GM19438 (cell line): Measurements from ENCODE around the gene BLMH.

ENCODE experiments used
- ATAC-seq: cut with Tn5 transposase; IDR thresholded peaks from one replicate; pipeline ENCODE4 v1.9.1; 2021; ENCODE audit warnings: low read depth; ENCODE audit not compliant: unreplicated experiment

Gene BLMH

DNA sequence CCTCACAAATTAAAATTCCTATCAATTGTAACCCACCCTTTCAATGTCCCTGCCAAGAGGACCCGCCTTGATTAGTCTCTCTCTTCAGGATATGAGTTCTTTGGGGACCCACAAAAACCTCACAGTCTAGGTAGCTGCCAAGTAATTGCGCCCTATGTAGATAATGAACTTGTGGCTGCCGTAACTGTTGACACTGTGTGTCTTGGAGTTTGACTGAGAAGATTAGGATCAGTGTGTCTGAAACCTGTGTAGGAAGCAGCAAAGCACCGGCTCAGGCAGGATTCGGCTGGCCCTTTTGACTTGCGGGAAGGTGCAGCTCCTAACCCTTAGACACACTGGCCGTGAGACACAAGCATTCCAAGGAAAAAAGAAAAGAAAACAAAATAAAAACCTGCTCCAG lies 38.4 kb downstream of the BLMH start:
- no peak for ATAC-seq

DNA sequence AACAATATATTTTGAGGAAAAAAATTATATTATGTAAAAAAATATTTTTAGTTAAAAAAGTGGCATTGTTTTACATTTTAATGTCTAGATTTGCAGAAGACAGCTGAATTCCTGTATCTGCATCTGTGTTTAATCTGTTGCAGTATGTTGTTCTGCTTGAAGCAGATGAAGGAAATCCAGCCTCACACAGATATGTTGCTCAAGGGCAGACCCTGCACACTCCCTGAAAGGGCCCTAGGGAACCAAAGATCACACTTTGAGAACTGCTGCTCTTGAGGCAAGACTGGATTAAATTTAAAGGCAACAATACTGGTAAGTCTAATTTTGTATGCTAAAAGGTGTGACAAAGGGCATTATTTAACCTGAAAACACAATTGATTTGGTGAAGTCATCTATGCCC lies 39.8 kb downstream of the BLMH start:
- no peak for ATAC-seq

DNA sequence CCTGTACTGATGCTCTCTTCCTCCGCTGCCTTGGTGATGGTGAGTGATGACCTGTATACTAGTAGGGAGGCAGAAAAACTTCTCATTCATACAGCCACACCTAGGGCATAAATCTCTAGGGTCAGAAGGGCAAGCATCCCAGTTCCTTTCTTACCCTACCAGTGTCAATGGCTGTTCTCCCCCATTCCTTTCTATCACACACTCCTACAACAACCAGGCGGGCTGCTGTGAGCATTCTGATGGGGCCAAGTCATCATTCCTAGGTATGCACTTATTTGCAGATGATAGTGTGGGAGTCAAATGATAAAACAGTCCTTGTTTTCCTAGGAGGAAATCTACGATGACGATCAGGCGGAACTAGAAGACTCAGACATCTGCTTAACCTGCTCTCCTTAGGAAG lies 42.3 kb downstream of the BLMH start:
- no peak for ATAC-seq

DNA sequence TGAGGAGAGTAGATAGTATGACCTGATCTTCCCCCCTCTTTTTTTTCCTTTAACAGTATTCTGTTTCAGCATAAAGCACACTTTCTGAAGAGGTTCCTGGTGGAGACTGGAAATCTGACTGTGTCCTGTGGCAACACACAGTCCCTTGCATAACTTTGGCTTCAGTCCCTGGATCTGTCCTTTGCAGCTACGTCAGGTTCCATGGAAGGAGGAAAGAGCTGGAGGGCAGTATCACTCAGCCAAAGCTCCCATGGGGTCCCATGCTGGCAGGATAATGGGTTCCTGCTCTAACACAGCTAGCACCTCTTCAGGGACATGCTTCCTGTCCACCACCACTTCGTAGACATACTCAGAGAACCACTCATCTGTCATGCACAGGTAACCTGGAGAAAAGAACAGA lies 43.0 kb downstream of the BLMH start:
- no peak for ATAC-seq

DNA sequence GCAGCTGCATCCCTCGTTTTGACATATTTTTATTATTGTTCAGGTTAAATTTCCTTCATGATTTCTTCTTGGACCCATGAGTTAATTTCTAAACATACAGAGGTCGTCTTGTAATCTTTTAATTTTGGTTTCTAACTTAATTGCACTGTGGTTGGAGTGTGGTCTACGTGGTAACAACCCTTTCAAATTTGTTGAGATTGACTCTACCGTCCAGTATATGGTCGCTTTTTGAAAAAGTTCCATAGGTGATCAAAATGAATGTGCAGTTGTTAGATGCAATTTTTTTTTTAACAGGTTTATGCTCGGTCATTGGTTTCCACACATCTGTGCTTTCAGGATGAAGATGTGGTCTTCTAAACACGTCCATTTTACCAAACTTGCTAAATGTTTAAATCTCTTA lies 45.3 kb downstream of the BLMH start:
- no peak for ATAC-seq

DNA sequence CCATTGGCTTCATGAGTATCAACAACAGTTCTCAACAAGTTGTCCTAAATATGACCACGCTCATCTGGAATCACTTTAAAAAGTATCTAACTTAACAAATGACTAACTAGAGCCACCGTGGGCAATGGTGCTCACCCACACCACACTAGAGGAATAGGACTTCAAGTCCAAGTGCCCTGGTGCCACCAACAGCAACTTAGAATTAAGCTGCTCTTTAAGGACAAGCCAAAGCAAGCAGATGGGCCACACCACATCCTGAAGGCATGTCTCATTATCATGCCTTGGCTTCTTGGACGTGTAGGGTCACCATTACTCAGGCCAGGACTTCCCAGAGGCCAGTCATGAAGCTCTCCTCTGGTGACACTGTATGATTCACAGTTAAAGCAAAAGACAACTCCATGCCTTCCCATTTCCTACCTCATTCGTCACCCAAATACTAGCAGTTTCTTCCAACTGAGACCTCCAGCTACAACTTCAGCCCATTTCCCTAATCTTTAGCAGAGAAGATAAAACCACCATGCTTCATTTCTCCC lies 46.8 kb downstream of the BLMH start:
- ATAC-seq = no peak

DNA sequence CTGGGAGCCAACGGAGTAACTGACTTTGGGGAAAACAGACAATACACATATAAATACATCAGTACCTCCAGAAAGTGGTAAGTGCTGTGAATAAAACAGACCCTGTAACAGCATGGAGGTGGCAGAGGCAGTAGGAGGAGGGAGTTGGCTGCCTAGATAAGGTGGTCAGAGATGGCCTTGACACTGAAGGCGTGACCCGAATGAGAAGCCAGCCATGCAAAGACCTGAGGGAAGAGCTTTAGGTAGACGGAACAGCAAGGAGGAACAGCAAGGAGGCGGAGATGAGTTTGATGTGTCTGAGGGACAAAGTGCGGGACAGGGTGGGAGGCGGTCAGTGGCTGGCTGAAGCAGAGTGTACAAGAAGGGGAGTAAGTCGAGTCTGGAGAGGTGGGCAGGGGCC lies 48.2 kb downstream of the BLMH start:
- ATAC-seq = no peak

DNA sequence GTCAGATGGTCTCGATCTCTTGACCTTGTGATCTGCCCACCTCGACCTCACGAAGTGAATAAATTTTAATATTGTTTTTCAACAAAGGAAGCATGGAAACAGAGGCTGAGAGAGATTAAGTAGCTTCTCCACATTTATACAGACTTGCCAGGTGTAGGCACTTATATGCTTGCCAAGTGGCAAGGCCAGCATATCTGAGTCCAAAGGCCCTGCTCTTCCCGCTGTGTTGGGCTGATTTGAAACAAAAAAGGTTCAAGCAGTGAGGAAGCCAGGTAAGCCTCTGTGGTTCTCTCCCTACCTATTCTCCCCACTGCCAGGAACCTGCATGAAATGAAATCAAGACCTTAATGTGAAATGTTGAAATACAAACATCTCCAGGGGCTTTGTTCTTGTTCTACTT lies 48.7 kb downstream of the BLMH start:
- ATAC-seq = no peak

DNA sequence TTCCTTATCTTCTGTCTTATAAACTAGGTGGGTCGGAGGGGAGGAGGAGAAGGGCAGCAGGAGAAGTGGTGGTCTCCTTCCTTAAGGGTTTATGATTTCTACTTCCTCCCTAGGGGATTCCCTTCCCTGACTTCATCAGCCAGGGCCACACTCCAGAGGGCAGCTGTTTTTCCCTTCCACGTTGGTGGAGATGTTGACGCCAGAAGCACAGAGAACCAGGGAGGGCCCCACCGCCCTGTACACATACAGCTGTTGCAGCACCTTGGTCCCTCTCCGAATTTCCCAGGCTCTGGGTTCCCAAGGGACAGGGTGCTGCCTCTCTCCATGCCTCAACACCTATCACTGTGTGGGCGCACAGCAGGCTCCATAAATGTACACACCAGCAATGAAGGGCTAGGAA lies 50.7 kb downstream of the BLMH start:
- no peak for ATAC-seq

DNA sequence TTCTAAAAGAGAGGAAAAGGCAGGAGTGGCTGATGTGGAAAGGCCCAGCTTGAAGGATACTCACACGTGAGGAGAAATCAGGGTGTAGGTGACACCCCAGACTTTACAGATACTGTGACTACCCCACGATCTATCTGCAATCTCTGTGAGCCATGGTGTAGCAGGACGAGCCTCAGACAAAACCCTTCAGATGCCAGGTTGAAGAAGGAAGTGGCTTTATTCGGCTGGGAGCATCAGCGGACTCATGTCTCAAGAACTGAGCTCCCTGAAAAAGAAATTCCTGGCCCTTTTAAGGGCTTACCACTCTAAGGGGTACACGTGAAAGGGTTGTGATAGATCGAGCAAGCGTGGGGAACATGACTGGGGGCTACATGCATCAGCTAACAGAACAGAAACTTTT lies 51.6 kb downstream of the BLMH start:
- ATAC-seq = no peak

DNA sequence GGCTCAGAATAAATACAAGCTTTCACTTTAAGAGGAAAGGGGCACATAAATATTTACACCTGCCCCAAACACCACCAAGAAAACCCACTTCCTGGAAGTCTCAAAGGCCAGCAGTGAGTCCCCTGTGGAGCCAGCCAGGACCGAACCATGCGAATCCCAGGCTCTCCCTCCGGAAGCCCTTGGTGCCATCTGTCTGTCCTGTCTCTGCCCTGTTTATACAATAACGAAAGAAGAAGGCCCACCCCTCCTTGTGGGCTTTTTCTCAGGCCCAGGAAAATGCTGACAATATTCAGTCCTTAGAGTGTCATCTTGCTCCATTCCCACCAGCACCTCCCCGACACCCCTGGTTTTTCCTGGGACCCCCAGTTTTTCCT lies 52.7 kb downstream of the BLMH start:
- ATAC-seq = no peak

DNA sequence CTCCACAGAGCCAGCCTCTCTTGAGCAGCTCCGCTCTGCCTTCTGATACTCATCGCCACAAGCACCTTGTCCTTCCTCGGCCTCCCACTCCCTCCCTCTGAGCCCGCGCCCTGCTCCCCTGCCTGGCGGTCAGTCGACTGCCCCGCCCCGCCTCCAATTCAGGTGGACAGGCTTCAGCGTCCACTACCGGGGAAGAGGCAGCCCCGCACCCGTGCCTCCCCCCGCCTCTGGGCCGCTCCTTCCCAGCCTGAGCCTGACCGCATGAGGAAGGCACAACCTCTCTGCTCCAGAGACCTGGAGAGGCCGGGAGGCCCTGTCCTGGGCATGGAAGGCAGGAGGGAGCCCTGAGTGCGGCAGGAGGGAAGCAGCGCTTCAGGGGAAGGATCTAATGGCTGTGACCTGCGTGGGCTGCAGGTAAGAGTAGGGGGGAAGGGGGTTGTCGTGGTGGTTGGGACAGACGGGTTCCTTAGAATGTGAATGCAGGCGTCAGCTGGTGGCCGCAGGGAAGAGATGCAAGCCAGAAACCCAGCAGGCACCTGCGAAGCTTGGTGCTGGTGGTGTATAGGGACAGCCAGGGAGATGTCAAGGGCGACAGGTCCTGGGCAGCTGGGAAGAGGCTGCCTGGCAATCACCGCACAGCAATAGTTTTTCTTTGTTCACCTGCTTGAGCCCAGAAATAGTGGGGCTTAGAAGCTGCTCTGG lies 53.2 kb downstream of the BLMH start:
- ATAC-seq = no peak

DNA sequence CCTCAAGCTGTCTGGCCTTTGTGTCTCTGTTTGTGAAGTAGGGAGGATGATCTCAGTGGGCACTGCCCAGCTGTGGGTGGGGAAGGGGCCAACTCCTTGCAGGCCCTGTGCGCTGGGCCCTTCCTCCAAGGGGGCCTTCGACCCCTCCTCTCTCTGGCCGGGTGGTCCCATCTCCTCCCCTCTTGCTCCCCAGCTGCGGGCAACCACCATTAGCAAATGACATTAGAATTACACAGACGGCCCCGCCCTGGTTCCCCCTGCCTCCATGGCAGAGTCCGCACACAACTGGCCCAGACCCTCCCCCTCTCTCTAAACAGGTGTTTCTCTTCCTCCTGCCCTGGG lies 53.8 kb downstream of the BLMH start:
- no peak for ATAC-seq

DNA sequence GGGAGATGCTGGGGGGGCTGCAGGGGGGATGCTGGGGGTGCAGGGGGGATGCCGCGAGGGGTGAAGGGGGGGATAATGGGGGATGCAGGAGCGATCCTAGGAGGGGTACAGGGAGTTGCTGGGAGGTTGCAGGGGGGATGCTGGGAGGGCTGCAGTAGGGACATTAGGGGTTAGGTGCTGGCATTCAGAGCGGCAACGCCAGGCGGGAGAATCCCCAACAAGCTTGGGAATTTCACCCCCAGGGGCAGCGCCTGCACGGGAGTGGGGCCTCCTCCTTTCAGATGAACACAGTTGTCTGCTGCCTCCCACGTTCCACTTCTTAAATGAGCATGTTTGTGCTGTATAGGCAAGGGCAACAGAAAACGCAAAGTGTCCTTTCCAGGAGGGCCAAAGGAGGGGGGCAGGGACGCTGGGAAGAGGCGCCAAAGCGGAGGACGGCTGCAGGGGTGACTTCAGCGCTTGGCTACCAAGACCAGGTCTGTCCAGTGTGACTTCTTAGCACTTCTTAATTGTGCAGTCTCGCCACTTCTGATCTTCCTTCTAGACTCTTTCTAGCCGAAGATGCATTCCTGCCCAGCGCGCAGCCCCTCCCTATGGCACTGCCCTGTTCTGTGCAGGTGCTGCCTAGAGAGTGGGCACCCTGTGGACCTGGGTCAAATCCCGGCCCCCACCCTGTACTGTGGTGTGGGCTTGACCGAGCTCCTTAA lies 54.3 kb downstream of the BLMH start:
- no peak for ATAC-seq

DNA sequence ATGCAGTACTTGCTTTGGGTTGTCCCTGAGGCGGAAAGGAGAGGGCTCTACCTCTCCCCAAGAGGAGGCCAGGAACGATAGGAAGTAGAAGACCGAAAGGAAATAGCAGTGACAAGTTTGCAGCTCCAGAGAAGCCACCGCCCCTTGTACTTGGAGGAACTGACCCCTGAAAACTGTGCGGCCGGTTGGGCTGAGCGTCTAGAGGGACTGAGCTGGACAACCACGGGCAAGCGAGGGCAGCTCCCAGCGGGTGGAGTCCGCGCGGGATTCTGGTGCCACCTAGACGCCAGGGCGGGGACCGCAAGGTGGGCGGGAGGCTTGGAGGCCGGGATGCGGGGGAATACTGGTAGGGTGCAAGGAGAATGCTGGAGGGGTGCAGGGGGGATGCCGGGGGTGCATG lies 55.0 kb downstream of the BLMH start:
- ATAC-seq = no peak

DNA sequence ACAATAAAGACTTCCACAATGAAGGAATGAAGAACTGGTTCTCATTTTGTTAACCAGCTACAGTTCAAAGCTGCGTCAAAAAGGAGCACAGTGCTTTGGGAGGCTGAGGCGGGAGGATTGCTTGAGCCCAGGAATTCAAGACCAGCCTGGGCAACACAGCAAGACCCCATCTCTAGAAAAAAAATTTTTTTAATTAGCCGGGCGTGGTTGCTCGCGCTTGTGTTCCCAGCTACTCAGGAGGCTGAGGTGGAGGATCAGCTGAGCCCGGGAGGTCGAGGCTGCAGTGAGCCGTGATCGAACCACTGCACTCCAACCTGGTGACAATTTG lies 55.5 kb downstream of the BLMH start:
- no peak for ATAC-seq

DNA sequence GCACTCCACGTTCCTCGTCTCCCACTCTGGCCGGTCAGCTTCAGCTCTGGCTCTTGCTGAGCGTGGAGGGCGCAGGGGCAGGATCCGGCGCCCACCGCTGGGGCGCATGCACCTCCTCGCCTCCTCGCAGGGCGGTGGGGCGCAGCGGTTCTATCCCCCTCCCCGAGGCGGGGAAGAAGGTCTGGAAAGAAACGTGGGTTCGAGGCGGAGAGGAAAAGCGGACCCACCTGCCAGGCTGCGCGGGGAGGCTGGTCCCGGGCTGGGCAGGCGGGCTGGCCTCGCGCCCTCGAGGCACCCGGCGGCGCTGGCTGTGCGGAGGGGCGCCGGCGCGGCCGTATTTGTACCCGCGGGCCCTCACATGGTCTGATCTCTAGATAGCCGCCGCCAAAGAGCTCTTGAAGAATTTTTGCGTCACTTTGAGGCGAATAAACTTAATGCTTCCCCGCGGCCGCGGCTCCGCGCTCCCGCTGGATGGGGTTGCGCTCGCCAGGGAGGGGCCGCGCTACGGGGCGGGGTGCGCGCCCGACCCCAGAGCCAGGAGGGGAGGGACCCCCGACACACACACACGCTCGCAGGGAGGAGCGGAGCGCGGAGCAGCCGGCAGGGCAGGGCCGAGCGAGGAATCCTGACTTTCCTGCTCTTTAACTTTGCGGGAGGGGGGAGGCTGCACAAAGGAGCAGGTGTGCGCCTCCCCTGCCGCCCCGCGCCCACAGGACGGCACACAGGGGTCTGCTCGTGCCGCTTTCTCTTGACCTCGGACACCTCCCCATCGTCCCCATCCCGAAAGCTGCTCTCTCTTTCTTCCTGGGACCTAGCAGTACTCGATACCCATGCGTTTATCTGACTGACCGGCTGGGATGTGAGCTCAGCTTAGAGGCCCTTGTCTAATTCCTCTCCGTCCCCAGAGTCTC lies 56.1 kb downstream of the BLMH start, which contains the start of gene SLC6A4:
Gene SLC6A4, minus strand, starts transcription at position 312 of the 911 bp plus-strand sequence. CDS start 13,739 bp downstream, outside the sequence.
- no peak for ATAC-seq

DNA sequence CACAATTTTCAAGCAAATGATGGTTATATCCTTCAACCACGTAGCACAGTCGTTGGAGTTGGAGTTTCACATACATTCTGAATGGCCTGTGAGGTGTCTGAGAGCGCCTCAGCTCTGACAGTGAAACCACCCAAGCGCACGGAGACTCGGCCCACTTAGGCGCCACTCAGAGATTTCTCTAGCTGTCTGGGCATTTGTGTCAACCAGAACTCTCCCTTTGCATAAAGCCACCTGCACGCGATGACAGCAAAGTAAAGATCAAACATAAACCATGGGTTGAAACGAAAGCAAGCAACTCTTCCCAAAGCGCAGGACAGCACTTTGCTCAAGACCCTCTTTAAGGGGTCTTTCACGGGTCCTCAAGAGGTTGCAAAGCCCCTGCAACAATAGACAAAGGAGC lies 56.8 kb downstream of the BLMH start:
- ATAC-seq = no peak

DNA sequence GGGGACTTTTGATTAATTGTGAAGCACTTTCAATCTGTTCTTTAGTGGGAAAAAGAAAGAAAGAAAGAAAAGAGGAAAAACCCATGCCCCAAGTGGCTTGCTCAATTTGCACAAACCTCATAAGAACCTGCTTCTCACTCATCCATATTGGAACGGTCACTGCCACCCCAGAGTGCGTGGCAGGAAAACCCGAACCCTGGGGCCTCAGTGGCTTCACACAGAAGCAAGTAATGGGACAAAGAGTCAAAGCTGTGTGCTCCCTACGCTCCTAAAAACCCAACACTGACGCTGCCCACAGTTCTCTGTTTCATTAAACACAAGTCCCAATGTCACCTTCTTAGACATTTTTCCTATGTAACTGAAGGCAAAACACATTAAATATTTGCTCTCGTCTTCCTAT lies 57.4 kb downstream of the BLMH start:
- ATAC-seq = no peak

DNA sequence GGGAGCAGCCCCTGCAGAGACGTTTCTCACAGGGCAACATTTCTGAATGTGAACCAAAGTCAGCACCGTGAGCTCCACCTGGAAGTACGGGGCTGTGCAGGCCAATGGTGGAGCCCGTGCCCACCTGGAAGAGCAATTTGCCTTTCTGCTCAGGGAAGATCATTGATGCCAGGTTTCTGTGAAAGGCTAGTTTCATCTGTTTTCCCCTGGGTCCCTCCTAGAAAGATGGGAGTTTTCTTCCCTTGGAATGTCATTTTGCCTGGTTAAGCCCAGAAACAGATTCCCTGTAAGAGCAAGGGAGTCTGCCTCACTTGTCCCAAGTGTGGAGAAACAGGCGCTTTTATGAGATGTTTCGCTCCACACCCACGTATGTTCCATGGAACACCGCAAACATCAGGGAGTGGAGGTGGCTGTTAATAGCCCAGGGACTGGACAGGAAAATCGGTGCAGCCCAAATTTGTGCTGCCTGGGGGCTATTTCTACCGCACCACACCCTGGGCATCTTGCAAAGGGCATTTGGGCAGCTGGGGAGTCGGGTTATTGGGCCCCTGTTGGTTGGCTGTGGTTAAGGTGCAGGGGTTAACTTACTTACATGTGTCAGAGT lies 58.8 kb downstream of the BLMH start:
- ATAC-seq = no peak
